Activated CD8-positive, alpha-beta memory T cell treated with anti-CD3 and anti-CD28 coated beads for 1 hour (primary cell): ENCODE data around the gene SPATA22.
"Not testable (repeated sequence)": the region's sequence is repeated elsewhere in the genome, so short reads cannot be mapped to it uniquely, and the experiment has no call there.

Source experiments
- DNase-seq, 2 donors: peaks; one replicate each; pipeline ENCODE4 v3.0.0-alpha.2; 2020; ENCODE audit warnings: low read depth in 1 of 2; ENCODE audit errors: extremely low read depth in 1 of 2

The SPATA22 gene

GRCh38 chr17:3474212-3474611 lies 2.6 kb upstream of the SPATA22 start:
- DNase-seq, result no peak

GRCh38 chr17:3472137-3472536 lies 518 bp upstream of the SPATA22 start:
- no peak for DNase-seq

GRCh38 chr17:3469529-3469928 lies 2.1 kb downstream of the SPATA22 start:
- no peak for DNase-seq

GRCh38 chr17:3466355-3466754 lies 5.3 kb downstream of the SPATA22 start:
- not testable (repeated sequence) for DNase-seq

- DNase-seq, result no peak
Measured at GRCh38 chr17:3448059-3448665, 23.5 kb downstream of the SPATA22 start.

- no peak for DNase-seq
Measured at GRCh38 chr17:3447625-3448024, 24.0 kb downstream of the SPATA22 start.

- DNase-seq, result no peak
Measured at GRCh38 chr17:3440451-3440850, 31.2 kb downstream of the SPATA22 start.

- no peak for DNase-seq
Measured at GRCh38 chr17:3438368-3438767, 33.3 kb downstream of the SPATA22 start.

- DNase-seq, result no peak
Measured at GRCh38 chr17:3433741-3434140, 37.9 kb downstream of the SPATA22 start, which contains the start of gene OR1E2. OR1E2 (minus strand) TSS chr17:3433841; CDS start chr17:3433841, 0 bp downstream.

GRCh38 chr17:3433215-3433614 lies 38.4 kb downstream of the SPATA22 start:
- DNase-seq, result not testable (repeated sequence)

GRCh38 chr17:3418222-3418621 lies 53.4 kb downstream of the SPATA22 start:
- no peak for DNase-seq

GRCh38 chr17:3415610-3416009 lies 56.0 kb downstream of the SPATA22 start:
- DNase-seq, result no peak

GRCh38 chr17:3412216-3412615 lies 59.4 kb downstream of the SPATA22 start:
- DNase-seq, result not testable (repeated sequence)

- DNase-seq, result no peak
Measured at GRCh38 chr17:3411070-3411469, 60.5 kb downstream of the SPATA22 start, which contains the start of gene OR3A3. OR3A3 (plus strand) TSS chr17:3411370.

- not testable (repeated sequence) for DNase-seq
Measured at GRCh38 chr17:3403856-3404255, 67.8 kb downstream of the SPATA22 start.

- DNase-seq, result no peak
Measured at GRCh38 chr17:3401786-3402185, 69.8 kb downstream of the SPATA22 start.

- DNase-seq, result no peak
Measured at GRCh38 chr17:3400055-3400454, 71.6 kb downstream of the SPATA22 start.

GRCh38 chr17:3398310-3398709 lies 73.3 kb downstream of the SPATA22 start, which contains the start of gene OR1E1:
OR1E1 (minus strand) TSS chr17:3398410; CDS start chr17:3398410, 0 bp downstream.
- no peak for DNase-seq

GRCh38 chr17:3397801-3398200 lies 73.8 kb downstream of the SPATA22 start:
- DNase-seq, result not testable (repeated sequence)
